ENCODE data around the gene OVOL2.

DNA sequence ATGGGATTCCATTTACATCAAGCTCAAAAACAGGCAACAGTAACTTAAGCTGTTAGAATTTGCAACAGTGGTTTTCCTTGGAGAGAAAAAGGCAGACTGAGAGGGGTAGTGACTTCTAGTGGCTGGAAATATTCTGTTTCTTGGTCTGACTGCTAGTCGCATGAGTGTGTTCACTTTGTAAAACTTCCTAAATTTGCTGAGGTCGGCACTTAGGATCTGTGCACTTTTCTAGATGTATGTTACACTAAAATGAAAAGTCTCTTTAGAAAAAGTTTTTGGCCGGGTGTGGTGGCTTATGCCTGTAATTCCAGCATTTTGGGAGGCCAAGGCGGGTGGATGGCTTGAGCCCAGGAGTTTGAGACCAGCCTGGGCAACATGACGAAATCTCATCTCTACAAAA is 18.7 kb downstream of the OVOL2 start:
- TF ChIP-seq, protein P1, sequence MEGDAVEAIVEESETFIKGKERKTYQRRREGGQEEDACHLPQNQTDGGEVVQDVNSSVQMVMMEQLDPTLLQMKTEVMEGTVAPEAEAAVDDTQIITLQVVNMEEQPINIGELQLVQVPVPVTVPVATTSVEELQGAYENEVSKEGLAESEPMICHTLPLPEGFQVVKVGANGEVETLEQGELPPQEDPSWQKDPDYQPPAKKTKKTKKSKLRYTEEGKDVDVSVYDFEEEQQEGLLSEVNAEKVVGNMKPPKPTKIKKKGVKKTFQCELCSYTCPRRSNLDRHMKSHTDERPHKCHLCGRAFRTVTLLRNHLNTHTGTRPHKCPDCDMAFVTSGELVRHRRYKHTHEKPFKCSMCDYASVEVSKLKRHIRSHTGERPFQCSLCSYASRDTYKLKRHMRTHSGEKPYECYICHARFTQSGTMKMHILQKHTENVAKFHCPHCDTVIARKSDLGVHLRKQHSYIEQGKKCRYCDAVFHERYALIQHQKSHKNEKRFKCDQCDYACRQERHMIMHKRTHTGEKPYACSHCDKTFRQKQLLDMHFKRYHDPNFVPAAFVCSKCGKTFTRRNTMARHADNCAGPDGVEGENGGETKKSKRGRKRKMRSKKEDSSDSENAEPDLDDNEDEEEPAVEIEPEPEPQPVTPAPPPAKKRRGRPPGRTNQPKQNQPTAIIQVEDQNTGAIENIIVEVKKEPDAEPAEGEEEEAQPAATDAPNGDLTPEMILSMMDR (IDR thresholded peaks at IDR 0.05; ENCODE audit: insufficient read depth, low read length, poor library complexity, severe bottlenecking) = no peak
- no peak for TF ChIP-seq EZH2phosphoT487 (conservative IDR thresholded peaks at IDR 0.05; ENCODE audit: low read length)

All from SU-DHL-6 (cell line).